B cell (primary cell): ENCODE data around the gene MEGF11. TPM values are rescaled to one million over a fixed set of nuclear protein-coding genes. Genes with fewer than 3 reads are reported as not detected.

Source experiments
- ATAC-seq: fragments of 200-7000 bp; cut with Tn5 transposase; one replicate; pipeline ENCODE4 v1.10.0; 2021; ENCODE audit warnings: low read depth, mild to moderate bottlenecking, moderate number of reproducible peaks, moderate library complexity
- CTCF ChIA-PET: fragments of 350-600 bp; sonication (Branson Sonifier 250); formaldehyde crosslinking; loops from one replicate; lab custom pipeline; 2021; ENCODE audit warnings: antibody characterized with exemption, inconsistent platforms; lab: Charles Lee
- POLR2A ChIA-PET: fragments of 350-600 bp; sonication (Branson Sonifier 250); formaldehyde crosslinking; loops from one replicate; lab custom pipeline; 2021; ENCODE audit warnings: antibody characterized with exemption; lab: Charles Lee
- DNase-seq: peaks from one replicate; pipeline ENCODE4 v3.0.0; 2013
- H2AFZ ChIP-seq: 2 replicates; pipeline ENCODE4 v1.6.1; 2012; ENCODE audit warnings: mild to moderate bottlenecking, low read depth, low read length; ENCODE audit not compliant: insufficient read depth, poor library complexity, severe bottlenecking
- H3K27ac ChIP-seq, 2 donors: 1 replicate in 1 of 2; 2 replicates in 1 of 2; pipeline ENCODE4 v1.5.1; 2012 to 2013; ENCODE audit warnings: low read length in 2 of 2, mild to moderate bottlenecking in 2 of 2, moderate library complexity in 1 of 2
- H3K27me3 ChIP-seq, 4 experiments: fragments of 200-600 bp in 1 of 4; sonication (generic) in 1 of 4; replicated peaks in 1 of 4; 1 replicate in 2 of 4; 2 replicates in 2 of 4; pipeline versions ENCODE4 v1.6.1 to v1.7.0; 2013 to 2016; ENCODE audit warnings: low read length in 3 of 4, mild to moderate bottlenecking in 2 of 4, mixed read lengths in 1 of 4, moderate library complexity in 1 of 4; ENCODE audit not compliant: insufficient read depth in 4 of 4, control insufficient read depth in 3 of 4; ENCODE audit errors: control extremely low read depth in 1 of 4
- H3K36me3 ChIP-seq, 2 experiments: replicated peaks in 1 of 2; 1 replicate in 1 of 2; 2 replicates in 1 of 2; pipeline versions ENCODE4 v1.6.1 to v1.7.1; 2013; ENCODE audit warnings: low read length in 1 of 2; ENCODE audit not compliant: insufficient read depth in 2 of 2, control insufficient read depth in 1 of 2; ENCODE audit errors: control extremely low read depth in 1 of 2, extremely low read depth in 1 of 2
- H3K4me1 ChIP-seq, 2 donors: fragments of 200-600 bp in 1 of 2; sonication (generic) in 1 of 2; 1 replicate in 1 of 2; 2 replicates in 1 of 2; pipeline versions ENCODE4 v1.5.1 to v1.6.1; 2013 to 2017; ENCODE audit warnings: low read length in 2 of 2; ENCODE audit not compliant: control insufficient read depth in 2 of 2, insufficient read depth in 2 of 2
- H3K4me2 ChIP-seq: replicated peaks from 2 replicates; pipeline ENCODE3; 2012; ENCODE audit warnings: mild to moderate bottlenecking, low read depth, low read length; ENCODE audit not compliant: poor library complexity, severe bottlenecking
- H3K4me3 ChIP-seq, 5 experiments: fragments of 200-600 bp in 1 of 5; sonication (generic) in 1 of 5; 1 replicate in 3 of 5; 2 replicates in 2 of 5; pipeline versions ENCODE4 v1.5.1 to v1.7.0; 2011 to 2016; ENCODE audit warnings: low read length in 4 of 5, mild to moderate bottlenecking in 4 of 5, low read depth in 2 of 5, control low read depth in 1 of 5, moderate library complexity in 1 of 5; ENCODE audit not compliant: insufficient read depth in 1 of 5; ENCODE audit errors: control extremely low read depth in 1 of 5, extremely low read depth in 1 of 5
- H3K79me2 ChIP-seq: fragments of 200-600 bp; sonication (generic); one replicate; pipeline ENCODE4 v1.6.0; 2016; ENCODE audit warnings: low read length; ENCODE audit not compliant: control insufficient read depth, insufficient read depth
- H3K9ac ChIP-seq: fragments of 200-600 bp; sonication (generic); 2 replicates; pipeline ENCODE4 v1.6.1; 2017; ENCODE audit warnings: mild to moderate bottlenecking, low read length, moderate library complexity
- H3K9me3 ChIP-seq, 3 donors: one replicate each; pipeline versions ENCODE4 v1.6.1 to v1.7.1; 2013; ENCODE audit warnings: low read length in 2 of 3; ENCODE audit not compliant: control insufficient read depth in 2 of 3, insufficient read depth in 1 of 3; ENCODE audit errors: control extremely low read depth in 1 of 3
- H4K20me1 ChIP-seq: 2 replicates; pipeline ENCODE4 v1.6.0; 2012; ENCODE audit warnings: mild to moderate bottlenecking, low read length; ENCODE audit not compliant: insufficient read depth, control insufficient read depth, poor library complexity, severe bottlenecking
- H3K27ac Mint-ChIP-seq: one replicate; pipeline ENCODE4 v1.8.0; 2021; ENCODE audit warnings: mixed read lengths
- H3K27me3 Mint-ChIP-seq: one replicate; pipeline ENCODE4 v1.8.0; 2021; ENCODE audit warnings: mixed read lengths
- H3K4me1 Mint-ChIP-seq: one replicate; pipeline ENCODE4 v1.8.0; 2021; ENCODE audit warnings: mixed read lengths
- H3K4me3 Mint-ChIP-seq: one replicate; pipeline ENCODE4 v1.8.0; 2021; ENCODE audit warnings: mixed read lengths
- H3K9me3 Mint-ChIP-seq: one replicate; pipeline ENCODE4 v1.8.0; 2022; ENCODE audit warnings: mixed read lengths; ENCODE audit not compliant: insufficient read depth
- EZH2 ChIP-seq: IDR thresholded peaks from 2 replicates; pipeline ENCODE4 v1.6.1; 2012; ENCODE audit warnings: borderline replicate concordance, low read depth, mild to moderate bottlenecking, moderate library complexity, low read length; ENCODE audit not compliant: insufficient read depth, poor library complexity, severe bottlenecking
- WGBS: methylation state at CpG from one replicate; pipeline ENCODE4 v1.1.5; 2013; ENCODE audit warnings: missing lambda C conversion rate; ENCODE audit not compliant: insufficient coverage; 5-methylcytosine and 5-hydroxymethylcytosine counted together
- intact Hi-C: fragments of 100-400 bp; cut with micrococcal nuclease; formaldehyde crosslinking; loops from one replicate; pipeline ENCODE4 v1.10.0; 2022
- polyA plus RNA-seq: library from polyadenylated mRNA; depleted of rRNA; stranded (reverse); fragments of >200 nt; gene quantifications from 2 replicates; pipeline ENCODE4 v1.2.3, GENCODE V29; 2012
- total RNA-seq, 2 donors: library from RNA; stranded (reverse); fragments of 120-200 nt in 1 of 2; gene quantifications; 1 replicate in 1 of 2; 2 replicates in 1 of 2; pipeline versions ENCODE4 v1.2.3 to v1.2.4, GENCODE V29; 2013 to 2022
- TF ChIP-seq, protein P1 (sequence below): fragments of 200-600 bp; IDR thresholded peaks from one replicate; pipeline ENCODE4 v1.8.0; 2022; ENCODE audit warnings: antibody characterized with exemption, mild to moderate bottlenecking

The MEGF11 gene
- total and polyA plus RNA-seq, 2 donors (not counting 1 experiment from before 2014, with no cell fraction given): 0.04 to 0.34 TPM

DNA sequence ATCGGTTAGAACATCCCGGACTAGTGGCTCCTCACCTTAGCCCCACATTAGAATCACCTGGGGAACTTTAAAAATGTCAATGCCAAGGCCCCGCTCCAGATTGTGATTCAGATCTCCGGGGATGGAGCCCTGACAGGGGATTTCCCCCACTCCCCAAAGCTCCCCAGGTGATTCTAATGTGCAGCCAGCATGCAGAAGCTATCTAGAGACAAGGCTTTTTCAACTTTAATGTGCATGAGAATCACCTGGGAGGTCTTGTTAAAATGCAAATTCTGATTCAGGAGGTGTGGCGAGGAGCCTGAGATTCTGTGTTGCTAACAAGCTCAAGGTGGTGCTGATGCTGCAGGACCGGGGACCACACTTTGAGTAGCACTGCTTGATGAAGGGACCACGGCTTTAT is 227.6 kb downstream of the MEGF11 start:
- ChIA-PET CTCF (no interaction called here), POLR2A (no interaction called here)
- no peak overlapping the region for H3K4me3 ChIP-seq
- no peaks in the 10 kb centered on the region for H3K79me2 ChIP-seq
- WGBS: 47% methylated on average over 7 of the region's 7 CpGs
- no peaks in the 10 kb centered on the region for H3K36me3 ChIP-seq
- ATAC-seq (no peak), DNase-seq (no peak)
- H3K9ac ChIP-seq: no peak overlapping the region
- Mint-ChIP-seq H3K27me3 (peaks cover 43% of the 10 kb centered on the region), H3K4me1 (no peaks in the 10 kb centered on the region), H3K4me3 (no peak overlapping the region), H3K9me3 (no peaks in the 10 kb centered on the region), H3K27ac (no peak overlapping the region)
- no peaks in the 10 kb centered on the region for H3K9me3 ChIP-seq
- H3K27ac ChIP-seq: no peak overlapping the region
- no peaks in the 10 kb centered on the region for H4K20me1 ChIP-seq
- no peaks in the 10 kb centered on the region for H3K4me1 ChIP-seq
- no peak for TF ChIP-seq EZH2
- TF ChIP-seq, protein P1, sequence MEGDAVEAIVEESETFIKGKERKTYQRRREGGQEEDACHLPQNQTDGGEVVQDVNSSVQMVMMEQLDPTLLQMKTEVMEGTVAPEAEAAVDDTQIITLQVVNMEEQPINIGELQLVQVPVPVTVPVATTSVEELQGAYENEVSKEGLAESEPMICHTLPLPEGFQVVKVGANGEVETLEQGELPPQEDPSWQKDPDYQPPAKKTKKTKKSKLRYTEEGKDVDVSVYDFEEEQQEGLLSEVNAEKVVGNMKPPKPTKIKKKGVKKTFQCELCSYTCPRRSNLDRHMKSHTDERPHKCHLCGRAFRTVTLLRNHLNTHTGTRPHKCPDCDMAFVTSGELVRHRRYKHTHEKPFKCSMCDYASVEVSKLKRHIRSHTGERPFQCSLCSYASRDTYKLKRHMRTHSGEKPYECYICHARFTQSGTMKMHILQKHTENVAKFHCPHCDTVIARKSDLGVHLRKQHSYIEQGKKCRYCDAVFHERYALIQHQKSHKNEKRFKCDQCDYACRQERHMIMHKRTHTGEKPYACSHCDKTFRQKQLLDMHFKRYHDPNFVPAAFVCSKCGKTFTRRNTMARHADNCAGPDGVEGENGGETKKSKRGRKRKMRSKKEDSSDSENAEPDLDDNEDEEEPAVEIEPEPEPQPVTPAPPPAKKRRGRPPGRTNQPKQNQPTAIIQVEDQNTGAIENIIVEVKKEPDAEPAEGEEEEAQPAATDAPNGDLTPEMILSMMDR: no peak
- no peak overlapping the region for H2AFZ ChIP-seq
- no peak overlapping the region for H3K4me2 ChIP-seq
- peaks cover 0 to 20% (median 1%) of the 10 kb centered on the region in 4 experiments for H3K27me3 ChIP-seq
- intact Hi-C loops: no loop called here

DNA sequence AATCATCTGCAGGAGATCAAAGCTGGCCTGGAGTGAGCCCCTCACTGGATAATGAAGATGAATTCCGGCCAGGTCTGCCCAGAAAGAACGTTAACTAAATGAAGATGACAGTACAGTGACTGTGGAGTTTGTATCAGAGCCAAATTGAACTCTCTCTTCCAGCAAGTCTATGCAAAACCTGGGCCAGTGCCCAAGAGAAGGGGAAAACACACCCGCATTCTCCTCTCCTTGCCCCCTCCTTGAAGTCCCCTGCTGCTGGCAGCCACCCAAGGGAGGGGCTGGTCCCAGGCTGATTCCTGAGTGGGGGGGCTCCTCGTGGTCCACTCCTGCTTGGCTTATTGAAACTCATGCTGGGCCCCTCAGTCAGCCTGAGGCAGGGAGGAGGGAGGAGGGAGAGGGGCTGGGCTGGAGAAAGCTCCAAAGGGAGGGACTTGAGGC is 228.5 kb downstream of the MEGF11 start:
- Histone ChIP-seq H3K4me1 (no peaks in the 10 kb centered on the region), H4K20me1 (no peaks in the 10 kb centered on the region), H3K79me2 (no peaks in the 10 kb centered on the region), H3K27me3 (peaks cover 0 to 20% (median 1%) of the 10 kb centered on the region in 4 experiments), H3K36me3 (no peaks in the 10 kb centered on the region), H3K9me3 (no peaks in the 10 kb centered on the region), H2AFZ (no peak overlapping the region), H3K9ac (no peak overlapping the region), H3K4me3 (no peak overlapping the region), H3K27ac (no peak overlapping the region), H3K4me2 (no peak overlapping the region)
- CTCF ChIA-PET: no interaction called here
- POLR2A ChIA-PET: no interaction called here
- no peaks in the 10 kb centered on the region for H3K4me1 Mint-ChIP-seq
- WGBS: 0% methylated on average over 1 of the region's 4 CpGs
- intact Hi-C loops: no loop called here
- H3K27me3 Mint-ChIP-seq: peaks cover 40% of the 10 kb centered on the region
- H3K9me3 Mint-ChIP-seq: no peaks in the 10 kb centered on the region
- ATAC-seq (no peak), DNase-seq (no peak)
- H3K27ac Mint-ChIP-seq: no peak overlapping the region
- no peak for TF ChIP-seq EZH2
- TF ChIP-seq, protein P1: no peak
- H3K4me3 Mint-ChIP-seq: no peak overlapping the region
